GM06990 (cell line): ENCODE data around the gene HDHD5.

Source experiments
- DNase-seq: peaks from one replicate; pipeline ENCODE4 v3.0.0-alpha.2; 2011; ENCODE audit not compliant: insufficient read length; ENCODE audit errors: extremely low read depth
- H3K27me3 ChIP-seq: replicated peaks from 2 replicates; pipeline ENCODE4 v1.6.0; 2011; ENCODE audit warnings: low read length; ENCODE audit not compliant: control insufficient read depth, insufficient read depth
- H3K36me3 ChIP-seq: 2 replicates; pipeline ENCODE4 v1.5.1; 2011; ENCODE audit warnings: low read length; ENCODE audit not compliant: control insufficient read depth, insufficient read depth
- H3K4me3 ChIP-seq: replicated peaks from 2 replicates; pipeline ENCODE4 v1.5.1; 2011; ENCODE audit warnings: low read depth, mild to moderate bottlenecking, control low read depth, low read length
- TF ChIP-seq, protein P1 (sequence below): IDR thresholded peaks from 2 replicates; pipeline ENCODE4 v1.5.1; 2011; ENCODE audit warnings: low read length, control low read depth, mild to moderate bottlenecking, inconsistent platforms; ENCODE audit not compliant: insufficient read depth, poor library complexity, severe bottlenecking

HDHD5 gene

GRCh38 chr22:17135153-17135760, 23.8 kb downstream of the HDHD5 start:
- peaks cover 4% of the 10 kb centered on the region for H3K36me3 ChIP-seq
- TF ChIP-seq, protein P1, sequence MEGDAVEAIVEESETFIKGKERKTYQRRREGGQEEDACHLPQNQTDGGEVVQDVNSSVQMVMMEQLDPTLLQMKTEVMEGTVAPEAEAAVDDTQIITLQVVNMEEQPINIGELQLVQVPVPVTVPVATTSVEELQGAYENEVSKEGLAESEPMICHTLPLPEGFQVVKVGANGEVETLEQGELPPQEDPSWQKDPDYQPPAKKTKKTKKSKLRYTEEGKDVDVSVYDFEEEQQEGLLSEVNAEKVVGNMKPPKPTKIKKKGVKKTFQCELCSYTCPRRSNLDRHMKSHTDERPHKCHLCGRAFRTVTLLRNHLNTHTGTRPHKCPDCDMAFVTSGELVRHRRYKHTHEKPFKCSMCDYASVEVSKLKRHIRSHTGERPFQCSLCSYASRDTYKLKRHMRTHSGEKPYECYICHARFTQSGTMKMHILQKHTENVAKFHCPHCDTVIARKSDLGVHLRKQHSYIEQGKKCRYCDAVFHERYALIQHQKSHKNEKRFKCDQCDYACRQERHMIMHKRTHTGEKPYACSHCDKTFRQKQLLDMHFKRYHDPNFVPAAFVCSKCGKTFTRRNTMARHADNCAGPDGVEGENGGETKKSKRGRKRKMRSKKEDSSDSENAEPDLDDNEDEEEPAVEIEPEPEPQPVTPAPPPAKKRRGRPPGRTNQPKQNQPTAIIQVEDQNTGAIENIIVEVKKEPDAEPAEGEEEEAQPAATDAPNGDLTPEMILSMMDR = no peak
- H3K4me3 ChIP-seq = no peak overlapping the region
- no peaks in the 10 kb centered on the region for H3K27me3 ChIP-seq
- no peak for DNase-seq

GRCh38 chr22:17133137-17133536, 25.9 kb downstream of the HDHD5 start:
- no peak overlapping the region for H3K4me3 ChIP-seq
- TF ChIP-seq, protein P1 = no peak
- peaks cover 2% of the 10 kb centered on the region for H3K36me3 ChIP-seq
- DNase-seq = no peak
- no peaks in the 10 kb centered on the region for H3K27me3 ChIP-seq

GRCh38 chr22:17132112-17132511, 27.0 kb downstream of the HDHD5 start:
- TF ChIP-seq, protein P1 = no peak
- Histone ChIP-seq H3K27me3 (no peaks in the 10 kb centered on the region), H3K36me3 (no peaks in the 10 kb centered on the region), H3K4me3 (no peak overlapping the region)
- no peak for DNase-seq

- H3K36me3 ChIP-seq = no peaks in the 10 kb centered on the region
- H3K4me3 ChIP-seq = no peak overlapping the region
- TF ChIP-seq, protein P1 = no peak
- DNase-seq = no peak
- no peaks in the 10 kb centered on the region for H3K27me3 ChIP-seq
Measured at GRCh38 chr22:17131686-17132085, 27.4 kb downstream of the HDHD5 start.

DNA sequence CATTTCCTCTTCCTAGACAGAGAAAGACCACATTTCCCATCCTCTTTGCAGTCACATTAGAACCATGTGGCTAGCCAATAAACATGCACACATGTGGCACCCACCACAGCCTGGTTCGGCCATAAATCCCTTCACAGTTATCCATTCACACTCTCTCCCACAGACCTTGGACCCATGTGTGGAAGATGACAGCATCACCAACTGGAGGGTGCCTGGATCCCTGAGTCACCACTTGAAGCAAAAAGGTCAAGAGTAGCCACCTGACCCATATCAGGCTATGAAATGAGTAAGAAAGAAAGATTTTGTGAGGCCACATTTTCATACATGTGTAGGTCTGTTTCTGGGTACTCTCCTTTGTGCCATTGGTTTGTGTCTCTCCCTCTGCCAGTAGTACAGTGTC, 28.9 kb downstream of the HDHD5 start:
- H3K4me3 ChIP-seq = no peak overlapping the region
- DNase-seq = no peak
- H3K27me3 ChIP-seq = no peaks in the 10 kb centered on the region
- no peaks in the 10 kb centered on the region for H3K36me3 ChIP-seq
- TF ChIP-seq, protein P1 = no peak
